Glutamatergic neuron (in vitro differentiated cells): ENCODE results near the gene DUOXA2. TPM values are rescaled to one million over a fixed set of nuclear protein-coding genes. Genes with fewer than 3 reads are reported as not detected.

Experiments
- DNase-seq: peaks from one replicate; pipeline ENCODE4 v3.0.0; 2022
- H3K27ac Mint-ChIP-seq: one replicate; pipeline ENCODE4 v1.8.0; 2020; ENCODE audit warnings: mild to moderate bottlenecking, mixed read lengths, inconsistent platforms; ENCODE audit not compliant: unreplicated experiment
- H3K27me3 Mint-ChIP-seq: one replicate; pipeline ENCODE4 v1.8.0; 2020; ENCODE audit warnings: mild to moderate bottlenecking, moderate library complexity, mixed read lengths, inconsistent platforms; ENCODE audit not compliant: unreplicated experiment
- H3K36me3 Mint-ChIP-seq: one replicate; pipeline ENCODE4 v1.8.0; 2020; ENCODE audit warnings: mild to moderate bottlenecking, mixed read lengths, inconsistent platforms; ENCODE audit not compliant: unreplicated experiment
- H3K4me1 Mint-ChIP-seq: one replicate; pipeline ENCODE4 v1.8.0; 2020; ENCODE audit warnings: mild to moderate bottlenecking, low read depth, mixed read lengths, inconsistent platforms; ENCODE audit not compliant: unreplicated experiment
- H3K4me3 Mint-ChIP-seq: one replicate; pipeline ENCODE4 v1.8.0; 2020; ENCODE audit warnings: mild to moderate bottlenecking, mixed read lengths, inconsistent platforms; ENCODE audit not compliant: unreplicated experiment
- H3K9me3 Mint-ChIP-seq: one replicate; pipeline ENCODE4 v1.8.0; 2020; ENCODE audit warnings: mild to moderate bottlenecking, moderate library complexity, mixed read lengths, inconsistent platforms; ENCODE audit not compliant: unreplicated experiment
- CTCF ChIP-seq: fragments of 200-600 bp; sonication (generic); IDR thresholded peaks from one replicate; pipeline ENCODE4 v1.5.0; 2021; ENCODE audit not compliant: partially characterized antibody, unreplicated experiment
- total RNA-seq: library from RNA; stranded (reverse); fragmentation: NEBNext Ultra II Directional; extraction: Animal tissue kit (Norgen Biotek cat#: 25700); gene quantifications from one replicate; pipeline ENCODE4 v1.2.1, GENCODE V29; 2021; ENCODE audit not compliant: unreplicated experiment

Gene DUOXA2
- total RNA-seq, 1 donor from 2014 or later: not detected

- H3K36me3 Mint-ChIP-seq: no peaks in the 10 kb centered on the region
- H3K4me3 Mint-ChIP-seq: peak overlapping the region; percentile 34
Observed at GRCh38 chr15:45162771-45163507, 48.8 kb downstream of the DUOXA2 start.

GRCh38 chr15:45163508-45163856 is 49.4 kb downstream of the DUOXA2 start:
- TF ChIP-seq CTCF: no peak
- no peak overlapping the region for H3K4me3 Mint-ChIP-seq
- H3K9me3 Mint-ChIP-seq: peaks cover 67% of the 10 kb centered on the region
- no peaks in the 10 kb centered on the region for H3K36me3 Mint-ChIP-seq
- peak overlapping the region; percentile 80 for H3K27ac Mint-ChIP-seq
- peaks cover 54% of the 10 kb centered on the region for H3K27me3 Mint-ChIP-seq
- DNase-seq: no peak
- peaks cover 56% of the 10 kb centered on the region for H3K4me1 Mint-ChIP-seq

More at GRCh38 chr15:45162771-45163507, 48.8 kb downstream of the DUOXA2 start:
- peaks cover 67% of the 10 kb centered on the region for H3K9me3 Mint-ChIP-seq
- peak; percentile 90 for DNase-seq
- peak overlapping the region; percentile 80 for H3K27ac Mint-ChIP-seq
- H3K27me3 Mint-ChIP-seq: peaks cover 57% of the 10 kb centered on the region
- peak; percentile 76 for TF ChIP-seq CTCF
- H3K4me1 Mint-ChIP-seq: peaks cover 54% of the 10 kb centered on the region

- peaks cover 63% of the 10 kb centered on the region for H3K9me3 Mint-ChIP-seq
- H3K36me3 Mint-ChIP-seq: no peaks in the 10 kb centered on the region
- peaks cover 55% of the 10 kb centered on the region for H3K27me3 Mint-ChIP-seq
- DNase-seq: no peak
- peaks cover 58% of the 10 kb centered on the region for H3K4me1 Mint-ChIP-seq
- H3K27ac Mint-ChIP-seq: peak overlapping the region; percentile 90
- TF ChIP-seq CTCF: no peak
- peak overlapping the region; percentile 16 for H3K4me3 Mint-ChIP-seq
Observed at GRCh38 chr15:45164914-45165313, 50.8 kb downstream of the DUOXA2 start.

- DNase-seq: no peak
- Mint-ChIP-seq H3K27ac (peak overlapping the region; percentile 90), H3K4me1 (peaks cover 58% of the 10 kb centered on the region), H3K36me3 (no peaks in the 10 kb centered on the region), H3K27me3 (peaks cover 52% of the 10 kb centered on the region), H3K4me3 (no peak overlapping the region), H3K9me3 (peaks cover 60% of the 10 kb centered on the region)
- no peak for TF ChIP-seq CTCF
Observed at GRCh38 chr15:45165536-45165935, 51.4 kb downstream of the DUOXA2 start.

- Mint-ChIP-seq H3K36me3 (no peaks in the 10 kb centered on the region), H3K9me3 (peaks cover 58% of the 10 kb centered on the region), H3K4me1 (peaks cover 65% of the 10 kb centered on the region), H3K27ac (peak overlapping the region; percentile 95), H3K27me3 (peaks cover 52% of the 10 kb centered on the region), H3K4me3 (no peak overlapping the region)
- DNase-seq: peak; percentile 80
- peak; percentile 59 for TF ChIP-seq CTCF
Observed at GRCh38 chr15:45166834-45167630, 52.9 kb downstream of the DUOXA2 start.
